Osteocyte (in vitro differentiated cells): Measurements from ENCODE around the gene ALG12. TPM values are rescaled to one million over a fixed set of nuclear protein-coding genes. Genes with fewer than 3 reads are reported as not detected.

ENCODE experiments used
- DNase-seq: peaks from one replicate; pipeline ENCODE4 v3.0.0; 2021; ENCODE audit warnings: mixed read lengths; ENCODE audit not compliant: unreplicated experiment; ENCODE audit errors: extremely low spot score
- H3K27ac Mint-ChIP-seq: one replicate; pipeline ENCODE4 v1.8.0; 2021; ENCODE audit warnings: mild to moderate bottlenecking, mixed read lengths; ENCODE audit not compliant: unreplicated experiment
- H3K27me3 Mint-ChIP-seq: one replicate; pipeline ENCODE4 v1.8.0; 2021; ENCODE audit warnings: mixed read lengths; ENCODE audit not compliant: unreplicated experiment
- H3K36me3 Mint-ChIP-seq: one replicate; pipeline ENCODE4 v1.8.0; 2021; ENCODE audit warnings: mixed read lengths; ENCODE audit not compliant: unreplicated experiment
- H3K4me1 Mint-ChIP-seq: one replicate; pipeline ENCODE4 v1.8.0; 2021; ENCODE audit warnings: mixed read lengths; ENCODE audit not compliant: unreplicated experiment
- H3K4me3 Mint-ChIP-seq: one replicate; pipeline ENCODE4 v1.8.0; 2021; ENCODE audit warnings: mild to moderate bottlenecking, moderate library complexity, mixed read lengths; ENCODE audit not compliant: unreplicated experiment
- H3K9me3 Mint-ChIP-seq: one replicate; pipeline ENCODE4 v1.8.0; 2021; ENCODE audit warnings: mixed read lengths; ENCODE audit not compliant: unreplicated experiment
- total RNA-seq: library from RNA; stranded (reverse); gene quantifications from 2 replicates; pipeline ENCODE4 v1.2.1, GENCODE V29; 2021
- TF ChIP-seq, protein P1 (sequence below): fragments of 200-600 bp; sonication (generic); IDR thresholded peaks from 2 replicates; pipeline ENCODE4 v1.5.0; 2021; ENCODE audit warnings: antibody characterized with exemption, mild to moderate bottlenecking, moderate library complexity

The ALG12 gene
- total RNA-seq, 1 donor from 2014 or later: 27.1 TPM

GRCh38 chr22:49913446-49913845 is 4.8 kb downstream of the ALG12 start:
- peaks cover 10% of the 10 kb centered on the region for H3K36me3 Mint-ChIP-seq
- H3K27me3 Mint-ChIP-seq: no peaks in the 10 kb centered on the region
- H3K4me3 Mint-ChIP-seq: no peak overlapping the region
- H3K27ac Mint-ChIP-seq: no peak overlapping the region
- peaks cover 7% of the 10 kb centered on the region for H3K4me1 Mint-ChIP-seq
- DNase-seq: no peak
- no peaks in the 10 kb centered on the region for H3K9me3 Mint-ChIP-seq
- TF ChIP-seq, protein P1, sequence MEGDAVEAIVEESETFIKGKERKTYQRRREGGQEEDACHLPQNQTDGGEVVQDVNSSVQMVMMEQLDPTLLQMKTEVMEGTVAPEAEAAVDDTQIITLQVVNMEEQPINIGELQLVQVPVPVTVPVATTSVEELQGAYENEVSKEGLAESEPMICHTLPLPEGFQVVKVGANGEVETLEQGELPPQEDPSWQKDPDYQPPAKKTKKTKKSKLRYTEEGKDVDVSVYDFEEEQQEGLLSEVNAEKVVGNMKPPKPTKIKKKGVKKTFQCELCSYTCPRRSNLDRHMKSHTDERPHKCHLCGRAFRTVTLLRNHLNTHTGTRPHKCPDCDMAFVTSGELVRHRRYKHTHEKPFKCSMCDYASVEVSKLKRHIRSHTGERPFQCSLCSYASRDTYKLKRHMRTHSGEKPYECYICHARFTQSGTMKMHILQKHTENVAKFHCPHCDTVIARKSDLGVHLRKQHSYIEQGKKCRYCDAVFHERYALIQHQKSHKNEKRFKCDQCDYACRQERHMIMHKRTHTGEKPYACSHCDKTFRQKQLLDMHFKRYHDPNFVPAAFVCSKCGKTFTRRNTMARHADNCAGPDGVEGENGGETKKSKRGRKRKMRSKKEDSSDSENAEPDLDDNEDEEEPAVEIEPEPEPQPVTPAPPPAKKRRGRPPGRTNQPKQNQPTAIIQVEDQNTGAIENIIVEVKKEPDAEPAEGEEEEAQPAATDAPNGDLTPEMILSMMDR: no peak

DNA sequence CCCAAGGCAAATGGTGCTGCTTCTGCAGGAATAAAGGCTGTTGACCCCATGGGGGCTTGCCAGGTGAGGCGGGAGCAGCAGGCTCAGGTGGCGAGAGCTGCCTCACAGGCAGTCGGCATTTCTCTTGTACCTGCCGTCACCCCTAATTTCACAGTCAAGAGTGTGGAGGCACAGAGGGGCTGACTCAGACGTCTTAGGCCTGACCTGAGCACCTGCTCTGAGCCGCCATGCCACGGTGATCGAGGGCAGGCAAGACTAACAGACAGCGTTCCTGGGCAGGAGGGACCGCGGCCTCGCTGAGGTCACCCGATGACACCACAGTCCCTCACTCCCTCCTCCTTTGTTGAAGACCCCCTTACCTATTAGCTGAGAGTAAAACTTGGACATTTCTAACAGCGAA is 5.2 kb downstream of the ALG12 start:
- Mint-ChIP-seq H3K9me3 (no peaks in the 10 kb centered on the region), H3K4me1 (peaks cover 7% of the 10 kb centered on the region), H3K36me3 (peaks cover 10% of the 10 kb centered on the region), H3K4me3 (no peak overlapping the region), H3K27ac (no peak overlapping the region), H3K27me3 (no peaks in the 10 kb centered on the region)
- TF ChIP-seq, protein P1: no peak
- DNase-seq: no peak

GRCh38 chr22:49911881-49912625 is 6.2 kb downstream of the ALG12 start:
- TF ChIP-seq, protein P1: no peak
- Mint-ChIP-seq H3K4me3 (no peak overlapping the region), H3K36me3 (peaks cover 16% of the 10 kb centered on the region), H3K4me1 (peaks cover under 1% of the 10 kb centered on the region), H3K27me3 (no peaks in the 10 kb centered on the region), H3K9me3 (no peaks in the 10 kb centered on the region), H3K27ac (no peak overlapping the region)
- DNase-seq: no peak

- Mint-ChIP-seq H3K4me3 (no peak overlapping the region), H3K36me3 (peaks cover 18% of the 10 kb centered on the region)
- no peak for DNase-seq
These were observed 7.7 kb downstream of the ALG12 start for GRCh38 chr22:49910229-49911155.

More at GRCh38 chr22:49910229-49911155, 7.7 kb downstream of the ALG12 start:
- no peaks in the 10 kb centered on the region for H3K27me3 Mint-ChIP-seq
- H3K4me1 Mint-ChIP-seq: no peaks in the 10 kb centered on the region
- TF ChIP-seq, protein P1: no peak
- H3K9me3 Mint-ChIP-seq: no peaks in the 10 kb centered on the region
- H3K27ac Mint-ChIP-seq: no peak overlapping the region
